ENCODE data around the gene GTPBP2.

Gene GTPBP2

DNA sequence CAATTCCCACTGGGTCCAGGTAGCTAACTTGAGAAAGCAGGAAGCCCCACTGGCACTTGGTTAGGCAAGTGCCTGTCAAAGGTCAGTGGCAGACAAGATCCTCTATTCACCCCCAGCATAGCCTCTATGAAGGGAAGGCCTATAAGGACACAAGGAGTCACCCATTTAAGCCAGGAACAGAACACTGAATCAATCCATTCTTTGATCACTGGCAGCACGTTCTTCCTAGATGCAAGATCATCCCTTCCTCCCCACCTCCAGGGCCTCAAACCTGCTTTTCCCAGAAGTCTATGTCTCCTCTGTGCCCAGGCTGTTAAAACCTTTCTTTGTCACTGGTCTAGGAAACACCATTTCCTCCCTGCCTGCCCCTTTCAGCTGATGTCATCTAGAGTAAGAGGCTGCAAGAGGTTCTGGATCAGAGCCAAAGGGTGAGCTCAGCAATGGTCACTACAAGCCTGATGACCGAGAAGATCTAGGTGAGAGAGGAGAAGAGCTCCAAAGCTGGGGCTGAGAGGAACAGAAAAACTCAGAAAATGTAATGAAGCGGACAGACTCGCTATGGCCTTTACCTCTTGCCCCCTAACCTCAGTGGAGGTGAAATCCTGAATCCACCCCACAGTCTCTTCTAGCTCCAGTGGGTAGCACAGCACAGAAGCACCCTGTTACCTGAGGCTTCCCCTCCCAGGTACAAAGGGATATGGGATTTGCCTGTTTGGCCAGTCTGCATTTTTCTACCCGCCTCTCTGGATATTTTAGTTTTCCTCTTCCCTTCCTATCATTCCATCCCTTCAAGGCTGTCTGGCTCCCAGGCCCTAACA lies 1.8 kb downstream of the GTPBP2 start (continued):
- TF ChIP-seq, protein P1, sequence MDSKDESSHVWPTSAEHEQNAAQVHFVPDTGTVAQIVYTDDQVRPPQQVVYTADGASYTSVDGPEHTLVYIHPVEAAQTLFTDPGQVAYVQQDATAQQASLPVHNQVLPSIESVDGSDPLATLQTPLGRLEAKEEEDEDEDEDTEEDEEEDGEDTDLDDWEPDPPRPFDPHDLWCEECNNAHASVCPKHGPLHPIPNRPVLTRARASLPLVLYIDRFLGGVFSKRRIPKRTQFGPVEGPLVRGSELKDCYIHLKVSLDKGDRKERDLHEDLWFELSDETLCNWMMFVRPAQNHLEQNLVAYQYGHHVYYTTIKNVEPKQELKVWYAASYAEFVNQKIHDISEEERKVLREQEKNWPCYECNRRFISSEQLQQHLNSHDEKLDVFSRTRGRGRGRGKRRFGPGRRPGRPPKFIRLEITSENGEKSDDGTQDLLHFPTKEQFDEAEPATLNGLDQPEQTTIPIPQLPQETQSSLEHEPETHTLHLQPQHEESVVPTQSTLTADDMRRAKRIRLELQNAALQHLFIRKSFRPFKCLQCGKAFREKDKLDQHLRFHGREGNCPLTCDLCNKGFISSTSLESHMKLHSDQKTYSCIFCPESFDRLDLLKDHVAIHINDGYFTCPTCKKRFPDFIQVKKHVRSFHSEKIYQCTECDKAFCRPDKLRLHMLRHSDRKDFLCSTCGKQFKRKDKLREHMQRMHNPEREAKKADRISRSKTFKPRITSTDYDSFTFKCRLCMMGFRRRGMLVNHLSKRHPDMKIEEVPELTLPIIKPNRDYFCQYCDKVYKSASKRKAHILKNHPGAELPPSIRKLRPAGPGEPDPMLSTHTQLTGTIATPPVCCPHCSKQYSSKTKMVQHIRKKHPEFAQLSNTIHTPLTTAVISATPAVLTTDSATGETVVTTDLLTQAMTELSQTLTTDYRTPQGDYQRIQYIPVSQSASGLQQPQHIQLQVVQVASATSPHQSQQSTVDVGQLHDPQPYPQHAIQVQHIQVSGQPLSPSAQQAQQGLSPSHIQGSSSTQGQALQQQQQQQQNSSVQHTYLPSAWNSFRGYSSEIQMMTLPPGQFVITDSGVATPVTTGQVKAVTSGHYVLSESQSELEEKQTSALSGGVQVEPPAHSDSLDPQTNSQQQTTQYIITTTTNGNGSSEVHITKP (tag by site-specific recombination; IDR thresholded peaks at IDR 0.05), result peak; percentile 67
- TF ChIP-seq, protein P2, sequence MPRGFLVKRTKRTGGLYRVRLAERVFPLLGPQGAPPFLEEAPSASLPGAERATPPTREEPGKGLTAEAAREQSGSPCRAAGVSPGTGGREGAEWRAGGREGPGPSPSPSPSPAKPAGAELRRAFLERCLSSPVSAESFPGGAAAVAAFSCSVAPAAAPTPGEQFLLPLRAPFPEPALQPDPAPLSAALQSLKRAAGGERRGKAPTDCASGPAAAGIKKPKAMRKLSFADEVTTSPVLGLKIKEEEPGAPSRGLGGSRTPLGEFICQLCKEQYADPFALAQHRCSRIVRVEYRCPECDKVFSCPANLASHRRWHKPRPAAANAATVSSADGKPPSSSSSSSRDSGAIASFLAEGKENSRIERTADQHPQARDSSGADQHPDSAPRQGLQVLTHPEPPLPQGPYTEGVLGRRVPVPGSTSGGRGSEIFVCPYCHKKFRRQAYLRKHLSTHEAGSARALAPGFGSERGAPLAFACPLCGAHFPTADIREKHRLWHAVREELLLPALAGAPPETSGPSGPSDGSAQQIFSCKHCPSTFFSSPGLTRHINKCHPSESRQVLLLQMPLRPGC (tag by site-specific recombination; IDR thresholded peaks at IDR 0.05), result 0 out of 2 replicates have a peak, but pooled peaks have one; percentile 25
- TF ChIP-seq ZSCAN23 (tag by site-specific recombination; IDR thresholded peaks at IDR 0.05), result no peak
- TF ChIP-seq ZNF121 (tag by site-specific recombination; IDR thresholded peaks at IDR 0.05), result no peak
- peak; percentile 46; the same call in 1 of the 2 replicates for TF ChIP-seq ZNF2 (tag by site-specific recombination; IDR thresholded peaks at IDR 0.05)
- peak; percentile 22; the same call in 1 of the 2 replicates for TF ChIP-seq GLIS1 (tag by site-specific recombination; IDR thresholded peaks at IDR 0.05)
- TF ChIP-seq ZNF76 (tag by site-specific recombination; IDR thresholded peaks at IDR 0.05; ENCODE audit: borderline replicate concordance, low read depth), result peak; percentile 84
- peak; percentile 64 for TF ChIP-seq ZFP69B (tag by site-specific recombination; IDR thresholded peaks at IDR 0.05)
- peak; percentile 60 for TF ChIP-seq ZNF335 (tag by site-specific recombination; conservative IDR thresholded peaks at IDR 0.05)
- peak; percentile 87 for TF ChIP-seq ZBTB21 (tag by site-specific recombination; IDR thresholded peaks at IDR 0.05)
- TF ChIP-seq, protein P3, sequence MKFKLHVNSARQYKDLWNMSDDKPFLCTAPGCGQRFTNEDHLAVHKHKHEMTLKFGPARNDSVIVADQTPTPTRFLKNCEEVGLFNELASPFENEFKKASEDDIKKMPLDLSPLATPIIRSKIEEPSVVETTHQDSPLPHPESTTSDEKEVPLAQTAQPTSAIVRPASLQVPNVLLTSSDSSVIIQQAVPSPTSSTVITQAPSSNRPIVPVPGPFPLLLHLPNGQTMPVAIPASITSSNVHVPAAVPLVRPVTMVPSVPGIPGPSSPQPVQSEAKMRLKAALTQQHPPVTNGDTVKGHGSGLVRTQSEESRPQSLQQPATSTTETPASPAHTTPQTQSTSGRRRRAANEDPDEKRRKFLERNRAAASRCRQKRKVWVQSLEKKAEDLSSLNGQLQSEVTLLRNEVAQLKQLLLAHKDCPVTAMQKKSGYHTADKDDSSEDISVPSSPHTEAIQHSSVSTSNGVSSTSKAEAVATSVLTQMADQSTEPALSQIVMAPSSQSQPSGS (tag by site-specific recombination; IDR thresholded peaks at IDR 0.05; ENCODE audit: low read depth), result peak; percentile 95
- no peak for TF ChIP-seq ZNF169 (tag by site-specific recombination; IDR thresholded peaks at IDR 0.05)
- peak; percentile 98 for TF ChIP-seq ZEB2 (tag by site-specific recombination; IDR thresholded peaks at IDR 0.05)
- TF ChIP-seq ZNF558 (tag by site-specific recombination; IDR thresholded peaks at IDR 0.05), result peak; percentile 64
- TF ChIP-seq, protein P4, sequence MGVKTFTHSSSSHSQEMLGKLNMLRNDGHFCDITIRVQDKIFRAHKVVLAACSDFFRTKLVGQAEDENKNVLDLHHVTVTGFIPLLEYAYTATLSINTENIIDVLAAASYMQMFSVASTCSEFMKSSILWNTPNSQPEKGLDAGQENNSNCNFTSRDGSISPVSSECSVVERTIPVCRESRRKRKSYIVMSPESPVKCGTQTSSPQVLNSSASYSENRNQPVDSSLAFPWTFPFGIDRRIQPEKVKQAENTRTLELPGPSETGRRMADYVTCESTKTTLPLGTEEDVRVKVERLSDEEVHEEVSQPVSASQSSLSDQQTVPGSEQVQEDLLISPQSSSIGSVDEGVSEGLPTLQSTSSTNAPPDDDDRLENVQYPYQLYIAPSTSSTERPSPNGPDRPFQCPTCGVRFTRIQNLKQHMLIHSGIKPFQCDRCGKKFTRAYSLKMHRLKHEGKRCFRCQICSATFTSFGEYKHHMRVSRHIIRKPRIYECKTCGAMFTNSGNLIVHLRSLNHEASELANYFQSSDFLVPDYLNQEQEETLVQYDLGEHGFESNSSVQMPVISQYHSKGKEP (tag by site-specific recombination; IDR thresholded peaks at IDR 0.05), result peak; percentile 71; the same call in 1 of the 2 replicates
- TF ChIP-seq, protein P5, sequence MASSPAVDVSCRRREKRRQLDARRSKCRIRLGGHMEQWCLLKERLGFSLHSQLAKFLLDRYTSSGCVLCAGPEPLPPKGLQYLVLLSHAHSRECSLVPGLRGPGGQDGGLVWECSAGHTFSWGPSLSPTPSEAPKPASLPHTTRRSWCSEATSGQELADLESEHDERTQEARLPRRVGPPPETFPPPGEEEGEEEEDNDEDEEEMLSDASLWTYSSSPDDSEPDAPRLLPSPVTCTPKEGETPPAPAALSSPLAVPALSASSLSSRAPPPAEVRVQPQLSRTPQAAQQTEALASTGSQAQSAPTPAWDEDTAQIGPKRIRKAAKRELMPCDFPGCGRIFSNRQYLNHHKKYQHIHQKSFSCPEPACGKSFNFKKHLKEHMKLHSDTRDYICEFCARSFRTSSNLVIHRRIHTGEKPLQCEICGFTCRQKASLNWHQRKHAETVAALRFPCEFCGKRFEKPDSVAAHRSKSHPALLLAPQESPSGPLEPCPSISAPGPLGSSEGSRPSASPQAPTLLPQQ (tag by site-specific recombination; IDR thresholded peaks at IDR 0.05), result peak; percentile 77
- peak; percentile 61 for TF ChIP-seq ZNF394 (tag by site-specific recombination; IDR thresholded peaks at IDR 0.05; ENCODE audit: borderline replicate concordance)
- peak; percentile 22; the same call in 1 of the 2 replicates for TF ChIP-seq ZNF391 (tag by site-specific recombination; IDR thresholded peaks at IDR 0.05; ENCODE audit: borderline replicate concordance, low read depth)
- peak; percentile 76 for TF ChIP-seq IKZF3 (tag by site-specific recombination; IDR thresholded peaks at IDR 0.05)
- peak; percentile 94 for TF ChIP-seq ZNF366 (tag by site-specific recombination; conservative IDR thresholded peaks at IDR 0.05)
- peak; percentile 80 for TF ChIP-seq FEZF1 (tag by site-specific recombination; IDR thresholded peaks at IDR 0.05)
- TF ChIP-seq KLF8 (tag by site-specific recombination; IDR thresholded peaks at IDR 0.05), result peak; percentile 31; the same call in 1 of the 2 replicates
- TF ChIP-seq, protein P6, sequence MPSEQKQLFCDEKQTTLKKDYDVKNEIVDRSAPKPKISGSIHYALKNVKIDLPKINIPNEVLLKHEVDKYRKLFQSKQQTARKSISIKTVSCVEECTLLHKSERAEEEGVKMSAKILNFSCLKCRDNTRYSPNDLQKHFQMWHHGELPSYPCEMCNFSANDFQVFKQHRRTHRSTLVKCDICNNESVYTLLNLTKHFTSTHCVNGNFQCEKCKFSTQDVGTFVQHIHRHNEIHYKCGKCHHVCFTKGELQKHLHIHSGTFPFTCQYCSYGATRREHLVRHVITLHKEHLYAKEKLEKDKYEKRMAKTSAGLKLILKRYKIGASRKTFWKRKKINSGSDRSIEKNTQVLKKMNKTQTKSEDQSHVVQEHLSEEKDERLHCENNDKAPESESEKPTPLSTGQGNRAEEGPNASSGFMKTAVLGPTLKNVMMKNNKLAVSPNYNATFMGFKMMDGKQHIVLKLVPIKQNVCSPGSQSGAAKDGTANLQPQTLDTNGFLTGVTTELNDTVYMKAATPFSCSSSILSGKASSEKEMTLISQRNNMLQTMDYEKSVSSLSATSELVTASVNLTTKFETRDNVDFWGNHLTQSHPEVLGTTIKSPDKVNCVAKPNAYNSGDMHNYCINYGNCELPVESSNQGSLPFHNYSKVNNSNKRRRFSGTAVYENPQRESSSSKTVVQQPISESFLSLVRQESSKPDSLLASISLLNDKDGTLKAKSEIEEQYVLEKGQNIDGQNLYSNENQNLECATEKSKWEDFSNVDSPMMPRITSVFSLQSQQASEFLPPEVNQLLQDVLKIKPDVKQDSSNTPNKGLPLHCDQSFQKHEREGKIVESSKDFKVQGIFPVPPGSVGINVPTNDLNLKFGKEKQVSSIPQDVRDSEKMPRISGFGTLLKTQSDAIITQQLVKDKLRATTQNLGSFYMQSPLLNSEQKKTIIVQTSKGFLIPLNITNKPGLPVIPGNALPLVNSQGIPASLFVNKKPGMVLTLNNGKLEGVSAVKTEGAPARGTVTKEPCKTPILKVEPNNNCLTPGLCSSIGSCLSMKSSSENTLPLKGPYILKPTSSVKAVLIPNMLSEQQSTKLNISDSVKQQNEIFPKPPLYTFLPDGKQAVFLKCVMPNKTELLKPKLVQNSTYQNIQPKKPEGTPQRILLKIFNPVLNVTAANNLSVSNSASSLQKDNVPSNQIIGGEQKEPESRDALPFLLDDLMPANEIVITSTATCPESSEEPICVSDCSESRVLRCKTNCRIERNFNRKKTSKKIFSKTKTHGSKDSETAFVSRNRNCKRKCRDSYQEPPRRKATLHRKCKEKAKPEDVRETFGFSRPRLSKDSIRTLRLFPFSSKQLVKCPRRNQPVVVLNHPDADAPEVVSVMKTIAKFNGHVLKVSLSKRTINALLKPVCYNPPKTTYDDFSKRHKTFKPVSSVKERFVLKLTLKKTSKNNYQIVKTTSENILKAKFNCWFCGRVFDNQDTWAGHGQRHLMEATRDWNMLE (tag by site-specific recombination; conservative IDR thresholded peaks at IDR 0.05; ENCODE audit: low read depth), result 0 out of 2 replicates have a peak, but pooled peaks have one; percentile 23
